ENCODE data around the gene KDM8. TPM values are rescaled to one million over a fixed set of nuclear protein-coding genes. Genes with fewer than 3 reads are reported as not detected.

The KDM8 gene
- total RNA-seq, 1 donor from 2014 or later, result 4.3 TPM

- no peak for TF ChIP-seq EZH2 (IDR thresholded peaks at IDR 0.05; ENCODE audit: insufficient read depth, low read length)
- no peak for TF ChIP-seq CTCF (IDR thresholded peaks at IDR 0.05; ENCODE audit: insufficient read depth, low read depth, low read length)
- no peaks in the 10 kb centered on the region for H4K20me1 ChIP-seq (ENCODE audit: insufficient read depth, low read length)
- H3K36me3 ChIP-seq (ENCODE audit: insufficient read depth, low read length), result no peaks in the 10 kb centered on the region
- H3K9me3 ChIP-seq (ENCODE audit: insufficient read depth, low read depth, low read length), result no peaks in the 10 kb centered on the region
- peak; percentile 45 for FAIRE-seq
- no peak overlapping the region for H3K27ac Mint-ChIP-seq (ENCODE audit: unreplicated experiment)
- peak overlapping the region; percentile 40 for H3K4me2 ChIP-seq (ENCODE audit: low read length)
- peak overlapping the region; percentile 13 for H3K9ac ChIP-seq (ENCODE audit: low read length)
- H3K4me3 ChIP-seq (ENCODE audit: insufficient read depth, low read depth, low read length), result no peak overlapping the region
- no peak overlapping the region for H3K27ac ChIP-seq (ENCODE audit: low read depth, low read length)
- no peak overlapping the region for H2AFZ ChIP-seq (ENCODE audit: low read depth, low read length)
- H3K4me1 ChIP-seq (ENCODE audit: insufficient read depth, low read length), result peaks cover 12% of the 10 kb centered on the region
- no peaks in the 10 kb centered on the region for H3K79me2 ChIP-seq (ENCODE audit: insufficient read depth, low read length)
- H3K27me3 Mint-ChIP-seq (ENCODE audit: low read depth, unreplicated experiment), result peaks cover 3% of the 10 kb centered on the region
- H3K36me3 Mint-ChIP-seq (ENCODE audit: low read depth, unreplicated experiment), result peaks cover 3% of the 10 kb centered on the region
- no peaks in the 10 kb centered on the region for H3K27me3 ChIP-seq (ENCODE audit: insufficient read depth, low read length)
- no peak overlapping the region for H3K4me3 Mint-ChIP-seq (ENCODE audit: unreplicated experiment)
- peak; percentile 22 for DNase-seq (ENCODE audit: low read depth)
- peaks cover 4% of the 10 kb centered on the region for H3K4me1 Mint-ChIP-seq (ENCODE audit: low read depth, unreplicated experiment)
- H3K9me3 Mint-ChIP-seq (ENCODE audit: unreplicated experiment), result no peaks in the 10 kb centered on the region
Measured at GRCh38 chr16:27222249-27223225, 19.2 kb downstream of the KDM8 start.

GRCh38 chr16:27223226-27223610 is 19.9 kb downstream of the KDM8 start:
- no peak overlapping the region for H3K27ac ChIP-seq (ENCODE audit: low read depth, low read length)
- no peak overlapping the region for H3K4me3 Mint-ChIP-seq (ENCODE audit: unreplicated experiment)
- DNase-seq (ENCODE audit: low read depth), result no peak
- no peaks in the 10 kb centered on the region for H3K27me3 ChIP-seq (ENCODE audit: insufficient read depth, low read length)
- TF ChIP-seq EZH2 (IDR thresholded peaks at IDR 0.05; ENCODE audit: insufficient read depth, low read length) (no peak), CTCF (IDR thresholded peaks at IDR 0.05; ENCODE audit: insufficient read depth, low read depth, low read length) (no peak)
- H3K27ac Mint-ChIP-seq (ENCODE audit: unreplicated experiment), result no peak overlapping the region
- peak overlapping the region; percentile 40 for H3K4me2 ChIP-seq (ENCODE audit: low read length)
- no peaks in the 10 kb centered on the region for H4K20me1 ChIP-seq (ENCODE audit: insufficient read depth, low read length)
- H3K27me3 Mint-ChIP-seq (ENCODE audit: low read depth, unreplicated experiment), result peaks cover 3% of the 10 kb centered on the region
- FAIRE-seq, result no peak
- H3K36me3 ChIP-seq (ENCODE audit: insufficient read depth, low read length), result no peaks in the 10 kb centered on the region
- no peak overlapping the region for H3K9ac ChIP-seq (ENCODE audit: low read length)
- peaks cover 11% of the 10 kb centered on the region for H3K4me1 ChIP-seq (ENCODE audit: insufficient read depth, low read length)
- peaks cover 3% of the 10 kb centered on the region for H3K36me3 Mint-ChIP-seq (ENCODE audit: low read depth, unreplicated experiment)
- no peaks in the 10 kb centered on the region for H3K9me3 Mint-ChIP-seq (ENCODE audit: unreplicated experiment)
- peaks cover 4% of the 10 kb centered on the region for H3K4me1 Mint-ChIP-seq (ENCODE audit: low read depth, unreplicated experiment)
- H3K4me3 ChIP-seq (ENCODE audit: insufficient read depth, low read depth, low read length), result no peak overlapping the region
- H3K79me2 ChIP-seq (ENCODE audit: insufficient read depth, low read length), result no peaks in the 10 kb centered on the region
- no peaks in the 10 kb centered on the region for H3K9me3 ChIP-seq (ENCODE audit: insufficient read depth, low read depth, low read length)
- H2AFZ ChIP-seq (ENCODE audit: low read depth, low read length), result no peak overlapping the region

- no peak overlapping the region for H3K9ac ChIP-seq (ENCODE audit: low read length)
- H4K20me1 ChIP-seq (ENCODE audit: insufficient read depth, low read length), result no peaks in the 10 kb centered on the region
- Mint-ChIP-seq H3K9me3 (ENCODE audit: unreplicated experiment) (no peaks in the 10 kb centered on the region), H3K36me3 (ENCODE audit: low read depth, unreplicated experiment) (peaks cover 3% of the 10 kb centered on the region), H3K27ac (ENCODE audit: unreplicated experiment) (no peak overlapping the region), H3K4me1 (ENCODE audit: low read depth, unreplicated experiment) (peaks cover 4% of the 10 kb centered on the region), H3K4me3 (ENCODE audit: unreplicated experiment) (no peak overlapping the region), H3K27me3 (ENCODE audit: low read depth, unreplicated experiment) (peaks cover 3% of the 10 kb centered on the region)
- DNase-seq (ENCODE audit: low read depth) (no peak), FAIRE-seq (no peak)
- H3K79me2 ChIP-seq (ENCODE audit: insufficient read depth, low read length), result no peaks in the 10 kb centered on the region
- H3K27ac ChIP-seq (ENCODE audit: low read depth, low read length), result no peak overlapping the region
- H3K4me3 ChIP-seq (ENCODE audit: insufficient read depth, low read depth, low read length), result no peak overlapping the region
- no peak overlapping the region for H3K4me2 ChIP-seq (ENCODE audit: low read length)
- no peak for TF ChIP-seq CTCF (IDR thresholded peaks at IDR 0.05; ENCODE audit: insufficient read depth, low read depth, low read length)
- TF ChIP-seq EZH2 (IDR thresholded peaks at IDR 0.05; ENCODE audit: insufficient read depth, low read length), result no peak
- H3K4me1 ChIP-seq (ENCODE audit: insufficient read depth, low read length), result peaks cover 11% of the 10 kb centered on the region
- H3K9me3 ChIP-seq (ENCODE audit: insufficient read depth, low read depth, low read length), result no peaks in the 10 kb centered on the region
- H3K36me3 ChIP-seq (ENCODE audit: insufficient read depth, low read length), result no peaks in the 10 kb centered on the region
- no peaks in the 10 kb centered on the region for H3K27me3 ChIP-seq (ENCODE audit: insufficient read depth, low read length)
- H2AFZ ChIP-seq (ENCODE audit: low read depth, low read length), result no peak overlapping the region
Measured at GRCh38 chr16:27223701-27224100, 20.4 kb downstream of the KDM8 start.
